H7 (cell line): ENCODE results near the gene ZNF750. TPM values are rescaled to one million over a fixed set of nuclear protein-coding genes. Genes with fewer than 3 reads are reported as not detected.

Experiments
- DNase-seq: peaks from one replicate; pipeline ENCODE4 v3.0.0; 2012
- H3K27me3 ChIP-seq: 2 replicates; pipeline ENCODE4 v1.6.0; 2011; ENCODE audit warnings: mild to moderate bottlenecking, low read length; ENCODE audit not compliant: control insufficient read depth, insufficient read depth
- H3K36me3 ChIP-seq: replicated peaks from 2 replicates; pipeline ENCODE4 v1.5.1; 2011; ENCODE audit warnings: low read length; ENCODE audit not compliant: control insufficient read depth, insufficient read depth
- H3K4me3 ChIP-seq: 2 replicates; pipeline ENCODE4 v1.5.1; 2011; ENCODE audit warnings: low read depth, mild to moderate bottlenecking, control low read depth, low read length, moderate library complexity; ENCODE audit not compliant: insufficient read depth
- total RNA-seq: library from RNA; depleted of rRNA; stranded (reverse); fragments of >200 nt; shearing (Covaris generic); gene quantifications from 2 replicates; pipeline ENCODE4 v1.2.3, GENCODE V29; 2014

The ZNF750 gene
- total RNA-seq, 1 experiment from 2014 or later, result not detected

GRCh38 chr17:82823004-82823403, 16.8 kb downstream of the ZNF750 start:
- Histone ChIP-seq H3K27me3 (no peaks in the 10 kb centered on the region), H3K36me3 (peaks cover 19% of the 10 kb centered on the region), H3K4me3 (no peak overlapping the region)
- peak; percentile 90 for DNase-seq

GRCh38 chr17:82822281-82822680, 17.5 kb downstream of the ZNF750 start:
- H3K36me3 ChIP-seq, result peaks cover 17% of the 10 kb centered on the region
- H3K4me3 ChIP-seq, result no peak overlapping the region
- H3K27me3 ChIP-seq, result no peaks in the 10 kb centered on the region
- DNase-seq, result peak; percentile 50

- no peak for DNase-seq
- Histone ChIP-seq H3K27me3 (no peaks in the 10 kb centered on the region), H3K36me3 (peaks cover 16% of the 10 kb centered on the region), H3K4me3 (no peak overlapping the region)
These were observed 18.3 kb downstream of the ZNF750 start for GRCh38 chr17:82821554-82821953.

GRCh38 chr17:82820278-82821251, 19.3 kb downstream of the ZNF750 start:
- Histone ChIP-seq H3K4me3 (no peak overlapping the region), H3K27me3 (no peaks in the 10 kb centered on the region), H3K36me3 (peaks cover 20% of the 10 kb centered on the region)
- DNase-seq, result peak; percentile 39

DNA sequence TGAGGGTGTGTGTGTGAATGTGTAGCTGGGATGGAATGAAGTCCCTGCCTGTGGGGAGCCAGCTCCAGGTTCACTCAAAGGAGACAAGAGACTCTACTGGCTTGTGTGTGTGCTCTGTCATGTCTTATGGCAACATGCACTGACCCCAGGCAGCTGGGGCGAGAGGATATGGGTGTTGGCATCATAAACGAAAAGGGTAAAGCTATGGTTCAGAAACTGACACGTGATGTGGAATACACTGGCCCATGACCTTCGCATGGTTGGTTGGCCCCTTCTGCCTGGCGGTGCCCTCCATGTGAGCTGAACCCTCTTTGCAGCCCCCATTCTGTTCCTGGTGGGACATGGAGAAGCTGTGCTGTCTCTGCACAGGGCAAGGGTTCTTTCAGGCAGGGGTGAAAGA, 21.9 kb downstream of the ZNF750 start:
- Histone ChIP-seq H3K27me3 (no peaks in the 10 kb centered on the region), H3K4me3 (no peak overlapping the region), H3K36me3 (peaks cover 31% of the 10 kb centered on the region)
- DNase-seq, result no peak

DNA sequence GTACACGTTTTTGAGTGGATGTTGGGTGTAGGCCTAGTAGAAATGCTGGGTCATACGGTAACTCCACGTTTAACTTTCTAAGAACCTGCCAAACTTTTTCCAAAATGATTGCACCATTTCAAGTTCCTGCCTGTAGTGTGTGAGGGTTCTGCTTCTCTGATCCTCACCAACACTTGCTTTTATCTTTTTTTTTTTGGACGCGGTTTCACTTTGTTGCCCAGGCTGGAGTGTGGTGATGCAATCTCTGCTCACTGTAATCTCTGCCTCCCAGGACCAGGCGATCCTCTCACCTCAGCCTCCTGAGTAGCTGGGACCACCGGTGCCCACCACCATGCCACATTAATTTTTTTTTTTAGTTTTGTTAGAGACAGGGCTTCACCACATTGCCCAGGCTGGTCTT, 23.5 kb downstream of the ZNF750 start:
- Histone ChIP-seq H3K27me3 (no peaks in the 10 kb centered on the region), H3K36me3 (peaks cover 31% of the 10 kb centered on the region), H3K4me3 (no peak overlapping the region)
- DNase-seq, result no peak

DNA sequence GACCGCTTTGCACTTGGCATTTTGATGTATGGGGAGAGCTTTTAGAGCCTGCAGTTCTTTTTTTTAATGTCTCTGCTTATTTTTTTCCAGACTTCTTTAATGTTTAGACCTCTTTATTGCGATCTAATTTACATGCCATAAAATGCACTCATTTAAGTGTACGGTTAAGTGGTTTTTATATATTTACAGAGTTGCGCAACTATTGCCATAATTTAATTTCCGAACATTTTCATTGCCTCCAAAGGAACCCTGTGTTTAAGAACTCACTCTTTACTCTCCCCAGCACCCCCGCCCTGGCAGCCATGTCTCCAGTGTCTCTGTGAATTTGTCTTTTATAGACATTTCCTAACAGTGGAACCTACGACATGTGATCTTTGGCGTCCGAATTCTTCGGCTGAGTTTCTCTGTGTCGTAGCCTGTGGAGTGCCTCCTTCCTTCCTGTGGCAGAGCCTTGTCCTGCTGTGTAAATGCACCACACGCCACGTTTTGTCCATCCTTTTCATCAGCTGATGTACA, 24.0 kb downstream of the ZNF750 start:
- Histone ChIP-seq H3K4me3 (no peak overlapping the region), H3K36me3 (peaks cover 34% of the 10 kb centered on the region), H3K27me3 (no peaks in the 10 kb centered on the region)
- no peak for DNase-seq

- Histone ChIP-seq H3K36me3 (peaks cover 39% of the 10 kb centered on the region), H3K4me3 (no peak overlapping the region)
- DNase-seq, result no peak
These were observed 24.5 kb downstream of the ZNF750 start for GRCh38 chr17:82815354-82815753.

GRCh38 chr17:82814834-82815233, 25.0 kb downstream of the ZNF750 start:
- H3K36me3 ChIP-seq, result peaks cover 42% of the 10 kb centered on the region
- DNase-seq, result peak; percentile 17

More at GRCh38 chr17:82815354-82815753, 24.5 kb downstream of the ZNF750 start:
- no peaks in the 10 kb centered on the region for H3K27me3 ChIP-seq

GRCh38 chr17:82813299-82814051, 26.3 kb downstream of the ZNF750 start:
- peaks cover 36% of the 10 kb centered on the region for H3K36me3 ChIP-seq
- DNase-seq, result peak; percentile 39
- no peak overlapping the region for H3K4me3 ChIP-seq
- H3K27me3 ChIP-seq, result no peaks in the 10 kb centered on the region

More at GRCh38 chr17:82814834-82815233, 25.0 kb downstream of the ZNF750 start:
- H3K27me3 ChIP-seq, result no peaks in the 10 kb centered on the region
- H3K4me3 ChIP-seq, result no peak overlapping the region

GRCh38 chr17:82812601-82813000, 27.2 kb downstream of the ZNF750 start:
- no peak for DNase-seq
- Histone ChIP-seq H3K27me3 (no peaks in the 10 kb centered on the region), H3K36me3 (peaks cover 30% of the 10 kb centered on the region), H3K4me3 (no peak overlapping the region)

DNA sequence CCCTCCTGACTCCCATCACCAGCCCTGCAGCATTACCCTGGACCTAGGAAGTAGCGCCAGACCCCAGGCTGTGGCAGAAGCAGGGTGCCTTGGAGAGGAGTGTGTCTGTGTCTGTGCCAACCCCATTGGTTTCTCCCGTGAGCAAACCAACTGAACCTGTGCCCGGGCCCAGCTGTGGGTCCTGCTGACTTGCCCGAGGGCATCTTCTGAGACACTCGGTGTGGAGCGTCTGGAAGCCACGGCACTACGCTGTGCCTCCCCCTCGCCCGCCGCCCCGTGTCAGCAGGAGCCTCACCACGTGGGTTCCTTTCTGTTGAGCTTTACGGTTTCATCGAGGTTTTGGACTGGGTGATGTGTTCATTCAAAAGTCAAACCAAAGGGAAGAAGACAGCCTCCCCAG, 27.8 kb downstream of the ZNF750 start:
- H3K4me3 ChIP-seq, result no peak overlapping the region
- peak; percentile 36 for DNase-seq
- H3K27me3 ChIP-seq, result no peaks in the 10 kb centered on the region
- H3K36me3 ChIP-seq, result peaks cover 29% of the 10 kb centered on the region

DNA sequence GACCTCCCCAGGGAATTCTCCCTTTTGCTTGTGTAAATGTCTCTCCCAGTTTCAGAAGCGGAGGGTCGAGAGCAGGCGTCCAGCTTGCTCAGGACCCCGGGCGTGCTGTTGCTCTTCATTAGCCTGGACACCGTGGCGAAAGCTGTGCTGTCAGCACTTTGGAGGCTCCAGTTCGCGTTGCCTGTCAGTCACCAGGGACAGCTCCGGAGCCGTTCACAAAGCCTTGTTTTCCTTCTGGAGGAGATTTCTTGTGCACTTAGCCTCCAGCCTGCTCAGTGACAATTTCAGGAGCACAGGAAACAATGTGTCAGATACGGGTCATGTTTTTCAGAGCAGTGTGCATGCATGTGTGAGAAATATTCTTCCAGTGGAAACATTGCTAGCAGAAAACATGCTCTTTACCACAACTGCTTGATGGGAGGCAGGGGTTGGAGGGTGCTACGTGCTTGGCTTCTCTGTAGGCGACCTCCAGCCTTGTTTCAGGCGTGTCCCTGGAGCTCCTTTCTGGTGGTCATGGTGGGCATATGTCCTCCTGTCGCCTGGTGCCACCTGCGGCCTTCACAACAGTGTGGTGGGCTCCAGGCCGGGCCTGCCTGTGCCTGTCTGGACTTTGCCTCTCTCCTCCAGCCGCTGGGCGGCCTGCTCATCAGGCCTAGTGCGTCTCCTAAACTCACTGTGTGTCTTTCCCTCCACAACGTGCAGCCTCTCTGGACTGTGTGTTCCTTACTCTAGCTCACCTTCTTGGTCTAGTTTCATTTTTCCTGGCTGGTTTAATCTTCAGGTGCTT, 29.0 kb downstream of the ZNF750 start:
- peak; percentile 31 for DNase-seq
- H3K4me3 ChIP-seq, result no peak overlapping the region

More for the DNA sequence above, 29.0 kb downstream of the ZNF750 start:
- Histone ChIP-seq H3K36me3 (peaks cover 29% of the 10 kb centered on the region), H3K27me3 (no peaks in the 10 kb centered on the region)
